Sigmoid colon (tissue), 7 donors: Measurements from ENCODE around the gene MFRP. TPM values are rescaled to one million over a fixed set of nuclear protein-coding genes. Genes with fewer than 3 reads are reported as not detected.
"Not testable (repeated sequence)": the region's sequence is repeated elsewhere in the genome, so short reads cannot be mapped to it uniquely, and the experiment has no call there.

Experiments
- DNase-seq: peaks from one replicate; pipeline ENCODE4 v3.0.0-alpha.2; 2019
- H3K27ac ChIP-seq, 4 donors: fragments of 200-600 bp; sonication (generic); one replicate each; pipeline ENCODE4 v1.5.1; 2016 to 2019; ENCODE audit warnings: mild to moderate bottlenecking in 1 of 4
- H3K27me3 ChIP-seq, 3 donors: fragments of 200-600 bp; sonication (generic); one replicate each; pipeline ENCODE4 v1.5.1; 2019; ENCODE audit warnings: mild to moderate bottlenecking in 1 of 3
- H3K36me3 ChIP-seq, 4 donors: fragments of 200-600 bp; sonication (generic); one replicate each; pipeline ENCODE4 v1.5.1; 2016 to 2019
- H3K4me1 ChIP-seq, 4 donors: fragments of 200-600 bp; sonication (generic); one replicate each; pipeline ENCODE4 v1.5.1; 2017 to 2019
- H3K4me3 ChIP-seq, 4 donors: fragments of 200-600 bp; sonication (generic); one replicate each; pipeline ENCODE4 v1.5.1; 2017 to 2019; ENCODE audit warnings: mild to moderate bottlenecking in 2 of 4, moderate library complexity in 1 of 4
- H3K9me3 ChIP-seq, 4 donors: fragments of 200-600 bp in 3 of 4; sonication (generic) in 3 of 4; one replicate each; pipeline versions ENCODE4 v1.5.1 to v1.6.1; 2013 to 2019
- EP300 ChIP-seq, 4 donors: sonication (generic); formaldehyde crosslinking; IDR thresholded peaks; one replicate each; pipeline ENCODE4 v1.6.1; 2017; ENCODE audit warnings: antibody characterized with exemption in 4 of 4
- POLR2A ChIP-seq, 2 donors: fragments of 450-650 bp; IDR thresholded peaks; one replicate each; pipeline ENCODE4 v1.6.1; 2016; ENCODE audit warnings: antibody characterized with exemption in 2 of 2, mild to moderate bottlenecking in 2 of 2, moderate library complexity in 2 of 2
- POLR2AphosphoS5 ChIP-seq, 4 donors: sonication (generic); formaldehyde crosslinking; IDR thresholded peaks; one replicate each; pipeline ENCODE4 v1.6.1; 2017; ENCODE audit warnings: antibody characterized with exemption in 4 of 4
- WGBS, 2 donors: extraction: QIAGEN DNeasy Blood & Tissue Kit; methylation state at CpG; one replicate each; pipeline ENCODE4 v1.1.7; 2013; 5-methylcytosine and 5-hydroxymethylcytosine counted together
- intact Hi-C: fragments of 100-400 bp; cut with DNase I; formaldehyde crosslinking; loops from one replicate; pipeline ENCODE4 v1.15.1; 2023
- polyA plus RNA-seq, 3 donors: library from polyadenylated mRNA; stranded (reverse); fragments of 200-250 nt; gene quantifications; one replicate each; pipeline ENCODE4 v1.2.3, GENCODE V29; 2013
- total RNA-seq, 4 donors: library from RNA; depleted of rRNA; stranded (reverse); fragments of >200 nt; gene quantifications; one replicate each; pipeline ENCODE4 v1.1.0, GENCODE V29; 2016
- TF ChIP-seq, protein P1 (sequence below), 4 experiments: fragments of 450-650 bp in 3 of 4; fragments of 200-600 bp in 1 of 4; IDR thresholded peaks; one replicate each; pipeline ENCODE4 v1.5.1; 2016 to 2019; ENCODE audit warnings: antibody characterized with exemption in 4 of 4, mild to moderate bottlenecking in 3 of 4, moderate library complexity in 2 of 4
- donor health status: healthy with polysubstance abuse.
- donor health status: Bipolar disorder and iron deficiency.
- donor health status: healthy.

MFRP gene
- total and polyA plus RNA-seq, 7 donors = 0.14 TPM; not detected in 6

DNA sequence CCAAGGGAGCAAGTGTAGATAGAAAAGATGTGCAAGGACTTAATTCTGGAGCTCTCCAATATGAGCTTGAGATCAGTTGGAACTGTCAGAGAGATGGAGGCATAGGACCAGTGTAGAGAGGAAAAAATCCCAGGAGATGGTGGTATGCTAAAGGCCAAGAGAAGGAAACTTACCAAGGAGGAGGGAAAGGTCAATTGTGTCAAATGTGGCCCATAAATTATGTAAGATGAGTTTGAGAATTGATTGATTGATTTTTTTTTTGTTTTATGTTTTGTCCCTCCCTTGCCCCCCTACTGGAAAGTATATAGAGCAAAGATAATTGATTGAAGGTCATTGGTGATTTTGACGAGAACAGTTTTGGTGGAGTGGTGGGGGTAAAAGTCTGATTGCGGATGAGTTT, 37.8 kb upstream of the MFRP start:
- WGBS, 2 donors = 85 to 86% methylated on average over 2 of the region's 2 CpGs
- DNase-seq = no peak
- Histone ChIP-seq H3K4me3 (no peak overlapping the region), H3K9me3 (no peaks in the 10 kb centered on the region), H3K27me3 (no peaks in the 10 kb centered on the region), H3K4me1 (peaks cover 0 to 21% (median 12%) of the 10 kb centered on the region in 4 donors), H3K36me3 (no peaks in the 10 kb centered on the region), H3K27ac (no peak overlapping the region)
- intact Hi-C loops = loop anchor here (5.0 kb wide), 1 partner anchor 42 kb away; the partner anchor contains the start of gene C1QTNF5
- TF ChIP-seq EP300 (IDR thresholded peaks at IDR 0.05) (no peak), POLR2AphosphoS5 (IDR thresholded peaks at IDR 0.05) (no peak), POLR2A (IDR thresholded peaks at IDR 0.05) (no peak)
- TF ChIP-seq, protein P1, sequence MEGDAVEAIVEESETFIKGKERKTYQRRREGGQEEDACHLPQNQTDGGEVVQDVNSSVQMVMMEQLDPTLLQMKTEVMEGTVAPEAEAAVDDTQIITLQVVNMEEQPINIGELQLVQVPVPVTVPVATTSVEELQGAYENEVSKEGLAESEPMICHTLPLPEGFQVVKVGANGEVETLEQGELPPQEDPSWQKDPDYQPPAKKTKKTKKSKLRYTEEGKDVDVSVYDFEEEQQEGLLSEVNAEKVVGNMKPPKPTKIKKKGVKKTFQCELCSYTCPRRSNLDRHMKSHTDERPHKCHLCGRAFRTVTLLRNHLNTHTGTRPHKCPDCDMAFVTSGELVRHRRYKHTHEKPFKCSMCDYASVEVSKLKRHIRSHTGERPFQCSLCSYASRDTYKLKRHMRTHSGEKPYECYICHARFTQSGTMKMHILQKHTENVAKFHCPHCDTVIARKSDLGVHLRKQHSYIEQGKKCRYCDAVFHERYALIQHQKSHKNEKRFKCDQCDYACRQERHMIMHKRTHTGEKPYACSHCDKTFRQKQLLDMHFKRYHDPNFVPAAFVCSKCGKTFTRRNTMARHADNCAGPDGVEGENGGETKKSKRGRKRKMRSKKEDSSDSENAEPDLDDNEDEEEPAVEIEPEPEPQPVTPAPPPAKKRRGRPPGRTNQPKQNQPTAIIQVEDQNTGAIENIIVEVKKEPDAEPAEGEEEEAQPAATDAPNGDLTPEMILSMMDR (IDR thresholded peaks at IDR 0.05) = no peak

DNA sequence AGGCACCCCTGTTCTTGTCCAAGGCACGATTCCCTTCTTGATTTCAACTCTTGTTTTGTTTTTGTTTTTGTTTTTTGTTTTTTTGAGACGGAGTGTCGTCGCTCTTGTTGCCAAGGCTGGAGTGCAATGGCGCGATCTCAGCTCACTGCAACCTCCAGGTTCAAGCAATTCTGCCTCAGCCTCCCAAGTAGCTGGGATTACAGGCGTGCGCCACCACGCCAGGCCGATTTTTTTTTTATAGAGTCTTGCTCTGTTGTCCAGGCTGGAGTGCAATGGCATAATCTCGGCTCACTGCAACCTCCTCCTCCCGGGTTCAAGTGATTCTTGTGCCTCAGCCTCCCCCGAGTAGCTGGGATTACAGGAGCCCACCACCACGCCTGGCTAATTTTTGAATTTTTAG, 36.0 kb upstream of the MFRP start:
- not testable (repeated sequence) for H3K27me3 ChIP-seq, H3K4me3 ChIP-seq, H3K27ac ChIP-seq, DNase-seq, H3K36me3 ChIP-seq, H3K9me3 ChIP-seq
- peaks cover 0 to 21% (median 12%) of the 10 kb centered on the region in 4 donors for H3K4me1 ChIP-seq
- intact Hi-C loops = loop anchor here (2.0 to 5.0 kb wide), 2 partner anchors 40 to 92 kb away; partner anchors contain the start of gene C1QTNF5
- 90 to 91% methylated on average over 14 of the region's 14 CpGs for WGBS, 2 donors

DNA sequence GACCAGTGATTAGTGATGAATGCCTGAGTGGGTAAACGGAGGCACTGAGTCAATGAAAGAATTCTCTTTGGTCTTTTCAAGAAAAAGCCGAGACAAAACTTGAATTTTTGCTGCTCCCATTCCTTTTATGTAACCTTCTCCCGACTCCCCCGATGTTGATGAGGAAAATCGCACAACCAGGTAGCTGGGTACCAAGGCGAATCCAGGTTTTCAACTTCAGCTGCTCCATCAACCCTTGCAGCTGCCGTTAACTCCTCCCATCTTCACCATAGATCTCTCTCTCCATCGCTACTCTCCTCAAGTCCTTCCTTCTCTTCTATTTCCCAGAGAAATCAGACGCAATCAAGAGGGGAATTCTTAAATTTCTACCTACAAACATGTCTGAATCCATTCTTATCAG, 35.6 kb upstream of the MFRP start:
- 11 to 14% methylated on average over 9 of the region's 9 CpGs for WGBS, 2 donors
- no peaks in the 10 kb centered on the region for H3K27me3 ChIP-seq
- no peaks in the 10 kb centered on the region for H3K9me3 ChIP-seq
- intact Hi-C loops = loop anchor here (2.0 to 5.0 kb wide), 2 partner anchors 40 to 93 kb away; partner anchors contain the start of gene C1QTNF5
- TF ChIP-seq POLR2A (IDR thresholded peaks at IDR 0.05) (no peak), POLR2AphosphoS5 (IDR thresholded peaks at IDR 0.05) (no peak), EP300 (IDR thresholded peaks at IDR 0.05) (no peak)
- TF ChIP-seq, protein P1 (IDR thresholded peaks at IDR 0.05) = no peak
- H3K4me3 ChIP-seq = peak overlapping the region; percentile 32 to 47 (median 40)
- no peaks in the 10 kb centered on the region for H3K36me3 ChIP-seq
- H3K27ac ChIP-seq = peak overlapping the region in 2 of 4 donors; percentile 69 to 79
- DNase-seq = no peak
- peaks cover 0 to 21% (median 12%) of the 10 kb centered on the region in 4 donors for H3K4me1 ChIP-seq

DNA sequence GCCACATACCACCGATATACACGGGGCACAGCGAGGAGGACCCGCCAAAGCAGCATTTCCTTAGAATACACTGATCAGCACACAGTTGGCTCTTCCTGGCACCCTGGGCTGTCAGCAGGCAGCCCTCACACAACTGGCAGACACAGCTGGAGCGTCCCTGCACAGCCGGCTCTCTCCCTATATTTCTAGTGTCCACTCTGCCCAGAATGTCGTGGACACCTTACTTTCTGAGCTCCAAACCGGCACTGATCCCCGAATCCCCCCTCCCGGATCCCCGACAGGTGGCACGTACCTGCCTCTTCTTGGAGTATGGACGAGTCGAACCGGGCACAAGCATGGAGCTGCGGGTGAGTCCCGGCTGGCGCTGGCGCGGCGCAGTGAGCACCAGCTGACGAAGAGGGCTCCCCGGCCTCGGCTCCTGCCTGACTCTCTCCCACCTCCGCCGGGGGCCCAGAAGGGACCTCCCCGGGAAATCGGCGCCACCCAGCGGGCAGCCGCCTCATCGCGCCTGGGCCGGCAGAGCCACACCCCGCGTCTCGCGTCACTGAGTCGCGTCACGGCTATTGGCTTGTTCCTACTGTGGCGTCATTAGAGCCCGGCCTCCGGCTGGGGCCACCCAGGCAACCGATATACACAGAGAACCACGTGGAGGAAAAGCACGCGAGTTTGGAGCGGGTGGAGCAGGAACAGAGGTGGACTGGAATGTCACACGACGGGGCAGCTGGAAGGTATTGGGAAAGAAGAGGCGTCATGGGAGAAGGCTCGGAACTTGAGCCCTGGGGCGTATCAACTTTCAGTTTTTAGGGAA, 34.9 kb upstream of the MFRP start, which contains the start of gene USP2:
USP2 (minus strand) TSS at position 510 of the 808 bp plus-strand sequence. CDS start 8,210 bp downstream, outside the sequence.
- Histone ChIP-seq H3K9me3 (no peaks in the 10 kb centered on the region), H3K4me3 (peak within 1 kb of the TSS; percentile 32 to 47 (median 40)), H3K4me1 (peaks cover 0 to 22% (median 15%) of the 10 kb centered on the region in 4 donors), H3K27ac (peak within 1 kb of the TSS; percentile 20 to 79 (median 62)), H3K36me3 (no peaks in the 10 kb centered on the region), H3K27me3 (no peaks in the 10 kb centered on the region)
- DNase-seq = peak; percentile 98
- intact Hi-C loops = loop anchor here (1.0 to 5.0 kb wide), 2 partner anchors 25 to 39 kb away; partner anchors contain the start of gene C1QTNF5
- WGBS, 2 donors = 0% methylated on average over 54 of the region's 54 CpGs
- TF ChIP-seq EP300 (IDR thresholded peaks at IDR 0.05) (peak in 3 of 4 donors; percentile 62 to 92 (median 82)), POLR2A (IDR thresholded peaks at IDR 0.05) (peak in 1 of 2 donors; percentile 41), POLR2AphosphoS5 (IDR thresholded peaks at IDR 0.05) (peak; percentile 25 to 85 (median 48))
- TF ChIP-seq, protein P1 (IDR thresholded peaks at IDR 0.05) = peak; percentile 76 to 91 (median 88)

DNA sequence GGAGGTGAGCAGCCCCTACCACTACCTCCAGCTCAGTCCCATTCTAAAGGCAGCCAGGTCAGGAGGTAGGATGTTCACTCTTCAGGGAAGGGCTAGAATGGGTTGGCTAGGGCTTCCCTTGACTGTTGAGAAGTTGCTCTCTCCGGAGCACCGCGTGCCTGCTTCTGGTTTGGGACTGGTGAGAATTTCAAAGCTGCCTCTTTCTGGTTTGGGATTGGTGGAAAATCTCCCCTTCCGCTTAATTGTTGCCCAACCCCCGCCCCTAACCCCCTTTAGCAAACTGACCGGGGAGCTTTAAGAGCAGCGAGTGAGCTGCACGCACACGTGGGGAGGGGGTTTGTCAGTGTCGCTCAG, 34.3 kb upstream of the MFRP start:
- Histone ChIP-seq H3K9me3 (no peaks in the 10 kb centered on the region), H3K27me3 (no peaks in the 10 kb centered on the region), H3K27ac (peak overlapping the region; percentile 20 to 79 (median 62)), H3K36me3 (no peaks in the 10 kb centered on the region), H3K4me1 (peaks cover 0 to 28% (median 21%) of the 10 kb centered on the region in 4 donors), H3K4me3 (peak overlapping the region in 3 of 4 donors; percentile 34 to 47 (median 47))
- 10% methylated on average over 10 of the region's 10 CpGs for WGBS, 2 donors
- intact Hi-C loops = loop anchor here (1.0 to 5.0 kb wide), 2 partner anchors 25 to 39 kb away; partner anchors contain the start of gene C1QTNF5
- no peak for DNase-seq
- TF ChIP-seq EP300 (IDR thresholded peaks at IDR 0.05) (no peak), POLR2AphosphoS5 (IDR thresholded peaks at IDR 0.05) (no peak), POLR2A (IDR thresholded peaks at IDR 0.05) (no peak)
- TF ChIP-seq, protein P1 (IDR thresholded peaks at IDR 0.05) = no peak
